DMS 273 (cell line): ENCODE measurements around the gene PRTG.

Experiments used
- DNase-seq: peaks from one replicate; lab custom pipeline; 2025; ENCODE audit not compliant: unreplicated experiment; lab: John Stamatoyannopoulos, UW

Gene PRTG

GRCh38 chr15:55574096-55574495 lies 168.9 kb downstream of the PRTG start:
- no peak for DNase-seq

DNA sequence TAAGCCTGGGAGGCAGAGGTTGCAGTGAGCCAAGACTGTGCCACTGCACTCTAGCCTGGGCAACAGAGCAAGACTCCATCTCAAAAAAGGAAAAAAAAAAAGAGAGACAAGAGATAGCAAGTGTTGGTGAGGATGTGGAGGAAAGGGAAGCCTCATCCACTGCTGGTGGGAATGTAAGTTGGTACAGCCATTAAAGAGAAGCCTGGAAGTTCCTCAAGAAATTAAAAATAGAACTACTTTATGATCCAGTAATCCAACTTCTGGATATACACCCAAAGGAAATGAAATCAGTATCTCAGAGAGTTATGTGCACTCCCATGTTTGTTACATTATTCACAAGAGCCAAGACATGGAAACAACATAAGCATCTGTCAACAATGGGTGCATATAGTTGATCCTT lies 169.7 kb downstream of the PRTG start:
- DNase-seq: no peak

- peak; percentile 5 for DNase-seq
These were observed 178.4 kb downstream of the PRTG start for GRCh38 chr15:55564347-55565145.

- DNase-seq: no peak
These were observed 180.4 kb downstream of the PRTG start for GRCh38 chr15:55562601-55563000.
